HepG2 (cell line): ENCODE measurements around the gene TRIM28. TPM values are rescaled to one million over a fixed set of nuclear protein-coding genes. Genes with fewer than 3 reads are reported as not detected.

Experiments used
- AGO2 ChIP-seq: fragments of 200-400 bp; formaldehyde crosslinking; optimal IDR thresholded peaks from 2 replicates; pipeline ENCODE3; 2017; ENCODE audit warnings: mild to moderate bottlenecking, low read depth, low read length, moderate library complexity
- ATM ChIP-seq: fragments of 450-650 bp; IDR thresholded peaks from 2 replicates; pipeline ENCODE4 v1.7.1; 2017; ENCODE audit warnings: mild to moderate bottlenecking, borderline replicate concordance
- CC2D1A ChIP-seq: sonication (generic); formaldehyde crosslinking; IDR thresholded peaks from 2 replicates; pipeline ENCODE4 v1.8.1; 2023; ENCODE audit warnings: mild to moderate bottlenecking, missing genetic modification reagents
- GABPB1 ChIP-seq: IDR thresholded peaks from 2 replicates; pipeline ENCODE4 v1.6.1; 2016; ENCODE audit warnings: mild to moderate bottlenecking, missing genetic modification reagents, moderate library complexity, missing compliant biosample characterization
- HNRNPL ChIP-seq: fragments of 200-400 bp; formaldehyde crosslinking; IDR thresholded peaks from 2 replicates; pipeline ENCODE4 v1.6.1; 2017; ENCODE audit warnings: mild to moderate bottlenecking, low read depth, low read length
- MTA3 ChIP-seq: sonication (generic); formaldehyde crosslinking; IDR thresholded peaks from 2 replicates; pipeline ENCODE4 v1.4.0; 2020; ENCODE audit warnings: missing genetic modification reagents
- NFRKB ChIP-seq: fragments of 450-650 bp; IDR thresholded peaks from 2 replicates; pipeline ENCODE4 v1.6.1; 2017
- POLR2AphosphoS5 ChIP-seq: IDR thresholded peaks from 2 replicates; pipeline ENCODE4 v1.6.1; 2012; ENCODE audit warnings: low read depth, low read length
- PRDM10 ChIP-seq: sonication (generic); formaldehyde crosslinking; IDR thresholded peaks from 2 replicates; pipeline ENCODE4 v1.4.0; 2020; ENCODE audit warnings: low read depth, missing genetic modification reagents
- PTBP1 ChIP-seq: fragments of 200-400 bp; formaldehyde crosslinking; IDR thresholded peaks from 2 replicates; pipeline ENCODE4 v1.6.1; 2018; ENCODE audit warnings: low read length, low read depth; ENCODE audit not compliant: poor library complexity, severe bottlenecking
- RAD21 ChIP-seq: fragments of 450-650 bp; formaldehyde crosslinking; IDR thresholded peaks from 2 replicates; pipeline ENCODE4 v1.5.0; 2020; ENCODE audit warnings: mild to moderate bottlenecking
- SOX6 ChIP-seq, 2 experiments: fragments of 450-650 bp in 1 of 2; sonication (generic) in 1 of 2; formaldehyde crosslinking in 1 of 2; IDR thresholded peaks; 2 replicates each; pipeline versions ENCODE4 v1.4.0 to v1.6.1; 2017 to 2020; ENCODE audit warnings: antibody characterized with exemption in 1 of 2, mild to moderate bottlenecking in 1 of 2, missing genetic modification reagents in 1 of 2
- ZNF274 ChIP-seq: sonication (generic); formaldehyde crosslinking; IDR thresholded peaks from 2 replicates; pipeline ENCODE4 v1.5.1; 2020; ENCODE audit warnings: mild to moderate bottlenecking, missing genetic modification reagents
- ZNF567 ChIP-seq: sonication (generic); formaldehyde crosslinking; IDR thresholded peaks from 2 replicates; pipeline ENCODE4 v1.8.1; 2023; ENCODE audit warnings: mild to moderate bottlenecking, missing genetic modification reagents, borderline replicate concordance
- ZNF772 ChIP-seq: sonication (generic); formaldehyde crosslinking; IDR thresholded peaks from 2 replicates; pipeline ENCODE4 v1.5.0; 2020; ENCODE audit warnings: mild to moderate bottlenecking, missing genetic modification reagents
- ZNF792 ChIP-seq: IDR thresholded peaks from 2 replicates; pipeline ENCODE4 v1.6.1; 2016
- ZSCAN25 ChIP-seq: sonication (generic); formaldehyde crosslinking; IDR thresholded peaks from 2 replicates; pipeline ENCODE4 v1.8.0; 2022; ENCODE audit warnings: mild to moderate bottlenecking, missing genetic modification reagents
- polyA plus RNA-seq, 8 experiments: library from polyadenylated mRNA; depleted of rRNA in 3 of 8; stranded (reverse) in 7 of 8; unstranded in 1 of 8; fragments of >200 nt; fragmentation: Illumina TruSeq in 4 of 8; extraction: Trizol in 4 of 8; gene quantifications; 2 replicates each; pipeline versions ENCODE4 v1.2.1 to v1.2.3, GENCODE V29; 2011 to 2016; ENCODE audit warnings: low read depth in 4 of 8, missing spikeins in 1 of 8, mixed read lengths in 1 of 8; ENCODE audit not compliant: insufficient read depth in 1 of 8
- total RNA-seq, 5 experiments: library from RNA; depleted of rRNA; stranded (reverse); fragments of >200 nt; fragmentation: Illumina TruSeq; extraction: Trizol; gene quantifications; 2 replicates each; pipeline ENCODE4 v1.2.3, GENCODE V29; 2016; ENCODE audit warnings: low read depth in 1 of 5
- TF ChIP-seq, protein P1 (sequence below): sonication (generic); formaldehyde crosslinking; conservative IDR thresholded peaks from 2 replicates; pipeline ENCODE4 v1.8.0; 2022; ENCODE audit warnings: mild to moderate bottlenecking, moderate library complexity, missing genetic modification reagents
- TF ChIP-seq, protein P2 (sequence below): sonication (generic); formaldehyde crosslinking; IDR thresholded peaks from 2 replicates; pipeline ENCODE4 v1.5.0; 2020; ENCODE audit warnings: mild to moderate bottlenecking, missing genetic modification reagents
- TF ChIP-seq, protein P3 (sequence below): sonication (generic); formaldehyde crosslinking; IDR thresholded peaks from 2 replicates; pipeline ENCODE4 v1.5.0; 2020; ENCODE audit warnings: missing genetic modification reagents

TRIM28 gene
- total and polyA plus RNA-seq, 2 of the 13 experiments (the other 11 are each of a cell fraction or from before 2014, with no cell fraction given) = 361 to 439 TPM

- TF ChIP-seq PRDM10 (peak; percentile 93), AGO2 (peak; percentile 86), ZNF567 (CRISPR knock-in tag) (peak; percentile 54; the same call in 1 of the 2 replicates), SOX6 (IDR thresholded peaks at IDR 0.05) (no peak), SOX6 (CRISPR knock-in tag; IDR thresholded peaks at IDR 0.05) (peak; percentile 57; the same call in 1 of the 2 replicates), ZNF792 (peak; percentile 38; the same call in 1 of the 2 replicates), PTBP1 (no peak), RAD21 (0 out of 2 replicates have a peak, but pooled peaks have one; percentile 29), HNRNPL (peak; percentile 98), ATM (no peak), ZNF274 (0 out of 2 replicates have a peak, but pooled peaks have one; percentile 19), CC2D1A (CRISPR knock-in tag) (no peak), ZSCAN25 (no peak), MTA3 (CRISPR knock-in tag) (no peak), ZNF772 (CRISPR knock-in tag) (peak; percentile 63; the same call in 1 of the 2 replicates), NFRKB (no peak), POLR2AphosphoS5 (peak; percentile 81), GABPB1 (peak; percentile 55)
- TF ChIP-seq, protein P1, sequence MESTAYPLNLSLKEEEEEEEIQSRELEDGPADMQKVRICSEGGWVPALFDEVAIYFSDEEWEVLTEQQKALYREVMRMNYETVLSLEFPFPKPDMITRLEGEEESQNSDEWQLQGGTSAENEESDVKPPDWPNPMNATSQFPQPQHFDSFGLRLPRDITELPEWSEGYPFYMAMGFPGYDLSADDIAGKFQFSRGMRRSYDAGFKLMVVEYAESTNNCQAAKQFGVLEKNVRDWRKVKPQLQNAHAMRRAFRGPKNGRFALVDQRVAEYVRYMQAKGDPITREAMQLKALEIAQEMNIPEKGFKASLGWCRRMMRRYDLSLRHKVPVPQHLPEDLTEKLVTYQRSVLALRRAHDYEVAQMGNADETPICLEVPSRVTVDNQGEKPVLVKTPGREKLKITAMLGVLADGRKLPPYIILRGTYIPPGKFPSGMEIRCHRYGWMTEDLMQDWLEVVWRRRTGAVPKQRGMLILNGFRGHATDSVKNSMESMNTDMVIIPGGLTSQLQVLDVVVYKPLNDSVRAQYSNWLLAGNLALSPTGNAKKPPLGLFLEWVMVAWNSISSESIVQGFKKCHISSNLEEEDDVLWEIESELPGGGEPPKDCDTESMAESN (CRISPR knock-in tag) = 0 out of 2 replicates have a peak, but pooled peaks have one; percentile 51
- TF ChIP-seq, protein P2, sequence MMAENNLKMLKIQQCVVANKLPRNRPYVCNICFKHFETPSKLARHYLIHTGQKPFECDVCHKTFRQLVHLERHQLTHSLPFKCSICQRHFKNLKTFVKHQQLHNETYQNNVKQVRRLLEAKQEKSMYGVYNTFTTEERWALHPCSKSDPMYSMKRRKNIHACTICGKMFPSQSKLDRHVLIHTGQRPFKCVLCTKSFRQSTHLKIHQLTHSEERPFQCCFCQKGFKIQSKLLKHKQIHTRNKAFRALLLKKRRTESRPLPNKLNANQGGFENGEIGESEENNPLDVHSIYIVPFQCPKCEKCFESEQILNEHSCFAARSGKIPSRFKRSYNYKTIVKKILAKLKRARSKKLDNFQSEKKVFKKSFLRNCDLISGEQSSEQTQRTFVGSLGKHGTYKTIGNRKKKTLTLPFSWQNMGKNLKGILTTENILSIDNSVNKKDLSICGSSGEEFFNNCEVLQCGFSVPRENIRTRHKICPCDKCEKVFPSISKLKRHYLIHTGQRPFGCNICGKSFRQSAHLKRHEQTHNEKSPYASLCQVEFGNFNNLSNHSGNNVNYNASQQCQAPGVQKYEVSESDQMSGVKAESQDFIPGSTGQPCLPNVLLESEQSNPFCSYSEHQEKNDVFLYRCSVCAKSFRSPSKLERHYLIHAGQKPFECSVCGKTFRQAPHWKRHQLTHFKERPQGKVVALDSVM = no peak
- TF ChIP-seq, protein P3, sequence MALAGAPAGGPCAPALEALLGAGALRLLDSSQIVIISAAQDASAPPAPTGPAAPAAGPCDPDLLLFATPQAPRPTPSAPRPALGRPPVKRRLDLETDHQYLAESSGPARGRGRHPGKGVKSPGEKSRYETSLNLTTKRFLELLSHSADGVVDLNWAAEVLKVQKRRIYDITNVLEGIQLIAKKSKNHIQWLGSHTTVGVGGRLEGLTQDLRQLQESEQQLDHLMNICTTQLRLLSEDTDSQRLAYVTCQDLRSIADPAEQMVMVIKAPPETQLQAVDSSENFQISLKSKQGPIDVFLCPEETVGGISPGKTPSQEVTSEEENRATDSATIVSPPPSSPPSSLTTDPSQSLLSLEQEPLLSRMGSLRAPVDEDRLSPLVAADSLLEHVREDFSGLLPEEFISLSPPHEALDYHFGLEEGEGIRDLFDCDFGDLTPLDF (CRISPR knock-in tag) = no peak
Observed at GRCh38 chr19:58511353-58512208, 32.3 kb upstream of the TRIM28 start, which contains the start of gene SLC27A5 (continued).
